Measurements from ENCODE around the gene LECT2.

Gene LECT2

GRCh38 chr5:135934939-135935338 is 19.8 kb downstream of the LECT2 start:
- DNase-seq (ENCODE audit: low spot score), result peak; percentile 27

DNA sequence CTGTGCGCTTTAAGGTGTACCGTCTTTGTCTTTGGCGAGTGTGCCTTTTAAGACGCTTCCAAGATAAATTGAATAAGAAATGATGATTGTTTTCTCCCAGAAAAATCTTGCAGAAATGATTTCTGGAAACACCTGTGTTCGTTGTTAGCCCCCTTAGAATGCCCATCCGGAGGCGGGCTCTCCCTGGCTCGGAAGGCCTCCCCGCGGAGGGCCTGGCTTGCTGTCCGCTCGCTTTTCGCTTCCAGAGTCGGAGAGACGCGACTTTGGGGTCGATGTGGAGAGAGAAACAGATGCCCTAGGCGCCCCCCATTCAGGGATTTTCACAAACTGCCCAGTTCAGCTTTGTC is 23.9 kb downstream of the LECT2 start:
- DNase-seq (ENCODE audit: low spot score), result no peak

GRCh38 chr5:135930029-135930948 is 24.5 kb downstream of the LECT2 start:
- DNase-seq (ENCODE audit: low spot score), result no peak

DNA sequence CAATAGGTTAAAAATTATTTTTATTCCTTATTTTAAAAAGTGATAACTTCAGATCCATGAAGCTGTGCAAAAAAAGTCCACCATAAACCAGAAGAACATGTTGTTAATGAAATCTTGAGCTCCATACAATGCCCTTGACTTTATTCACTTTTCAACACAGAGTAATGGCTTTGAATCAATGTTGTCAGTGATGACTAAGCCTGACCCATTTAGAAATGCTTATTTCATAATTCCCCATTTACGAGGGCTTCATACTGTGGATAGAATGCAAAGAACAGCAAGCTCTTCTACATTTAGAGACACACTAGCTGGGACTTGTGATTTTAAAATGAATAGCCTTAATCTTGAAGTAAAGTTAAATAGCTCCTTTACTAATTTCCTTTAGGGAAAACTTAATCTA is 33.4 kb downstream of the LECT2 start:
- no peak for DNase-seq (ENCODE audit: low spot score)

DNA sequence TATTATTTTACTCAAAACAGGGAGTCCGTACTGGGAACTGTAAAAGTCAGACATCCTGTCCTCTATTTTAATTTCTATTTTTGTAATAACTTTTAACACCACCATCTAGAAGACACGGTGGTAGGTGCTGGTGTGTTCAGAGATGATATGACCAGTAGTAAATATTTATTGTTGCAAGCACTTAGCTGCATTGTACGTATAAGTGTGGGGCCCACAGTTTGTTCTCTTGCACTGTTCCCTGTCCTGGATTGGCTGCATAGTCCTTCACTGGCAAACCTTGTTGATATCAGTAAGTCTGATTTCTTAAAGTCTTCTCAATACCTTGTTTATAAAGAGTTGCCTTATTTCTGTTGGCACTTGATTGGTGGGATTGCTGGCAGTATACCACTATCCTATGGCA is 34.6 kb downstream of the LECT2 start:
- no peak for DNase-seq (ENCODE audit: low spot score)

GRCh38 chr5:135916638-135917263 is 38.0 kb downstream of the LECT2 start:
- no peak for DNase-seq (ENCODE audit: low spot score)

GRCh38 chr5:135915466-135916001 is 39.2 kb downstream of the LECT2 start:
- no peak for DNase-seq (ENCODE audit: low spot score)

GRCh38 chr5:135913713-135914626 is 40.8 kb downstream of the LECT2 start:
- no peak for DNase-seq (ENCODE audit: low spot score)

DNA sequence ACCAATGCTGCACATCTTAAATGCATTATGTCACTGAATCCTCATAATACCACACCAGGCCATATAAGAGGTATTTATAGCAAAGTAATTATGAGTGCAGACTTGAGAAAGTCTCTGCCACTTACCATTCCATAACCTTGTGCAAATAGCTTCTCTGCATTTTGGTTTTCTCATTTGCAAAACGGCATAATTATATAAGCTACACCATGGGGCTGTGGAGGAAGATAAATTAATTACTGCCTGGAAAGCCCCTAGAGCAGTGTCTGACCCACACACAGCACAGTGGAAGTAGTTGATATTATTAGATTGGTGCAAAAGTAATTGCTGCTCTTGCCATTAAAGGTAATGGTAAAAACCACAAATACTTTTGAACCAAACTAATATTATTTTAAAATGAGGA is 49.6 kb downstream of the LECT2 start:
- no peak for DNase-seq (ENCODE audit: low spot score)

DNA sequence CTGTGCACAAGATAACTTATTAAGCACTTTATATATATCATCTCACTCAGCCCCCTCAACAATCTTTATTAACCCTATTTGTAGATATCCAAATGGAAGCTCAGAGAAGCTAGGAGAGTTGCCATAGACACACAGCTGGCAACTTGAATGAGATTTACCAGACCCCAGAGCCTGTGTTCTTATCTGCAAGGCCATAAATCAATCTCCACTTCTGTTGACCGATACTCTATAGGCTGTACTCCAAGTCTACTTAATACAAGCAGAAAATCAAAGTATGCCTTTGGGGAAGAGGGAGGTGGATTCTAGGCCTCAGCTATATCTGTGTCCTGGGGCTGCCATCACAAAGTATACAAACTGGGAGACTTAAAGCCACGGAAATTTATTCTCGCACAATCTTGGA is 53.1 kb downstream of the LECT2 start:
- DNase-seq (ENCODE audit: low spot score), result no peak

GRCh38 chr5:135900276-135900675 is 54.5 kb downstream of the LECT2 start:
- DNase-seq (ENCODE audit: low spot score), result no peak

DNA sequence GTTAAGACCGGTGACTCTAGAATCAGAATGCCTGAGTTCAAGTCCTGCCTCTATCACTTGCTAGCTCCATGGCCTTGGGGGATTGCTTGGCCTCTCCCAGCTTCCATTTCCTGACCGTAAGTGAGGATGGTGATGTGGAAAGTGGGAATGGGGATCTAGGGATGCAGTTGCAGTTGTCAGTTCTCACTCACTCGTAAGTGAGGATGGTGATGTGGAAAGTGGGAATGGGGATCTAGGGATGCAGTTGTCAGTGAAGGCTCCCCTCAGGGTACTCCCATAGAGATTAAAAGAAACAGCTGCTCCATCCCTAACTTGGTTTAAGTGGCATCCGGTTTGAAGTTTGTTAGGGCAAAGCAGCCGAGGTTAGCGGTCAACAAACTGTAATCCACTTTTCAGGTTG is 56.1 kb downstream of the LECT2 start:
- no peak for DNase-seq (ENCODE audit: low spot score)

Measured in AG08396 (cell line).